Inferior parietal cortex (tissue), 1 donor: ENCODE results near the gene NAMPT.
"Not testable (repeated sequence)": the region's sequence is repeated elsewhere in the genome, so short reads cannot be mapped to it uniquely, and the experiment has no call there.

ENCODE experiments used
- DNase-seq: peaks from one replicate; pipeline ENCODE4 v3.0.0-alpha.2; 2016; ENCODE audit errors: extremely low spot score

NAMPT gene

GRCh38 chr7:106304568-106304967 is 19.8 kb upstream of the NAMPT start:
- no peak for DNase-seq

- not testable (repeated sequence) for DNase-seq
Observed at GRCh38 chr7:106298631-106299030, 13.8 kb upstream of the NAMPT start.

- DNase-seq, result not testable (repeated sequence)
Observed at GRCh38 chr7:106298155-106298554, 13.4 kb upstream of the NAMPT start.

- no peak for DNase-seq
Observed at GRCh38 chr7:106294334-106294733, 9.6 kb upstream of the NAMPT start.

DNA sequence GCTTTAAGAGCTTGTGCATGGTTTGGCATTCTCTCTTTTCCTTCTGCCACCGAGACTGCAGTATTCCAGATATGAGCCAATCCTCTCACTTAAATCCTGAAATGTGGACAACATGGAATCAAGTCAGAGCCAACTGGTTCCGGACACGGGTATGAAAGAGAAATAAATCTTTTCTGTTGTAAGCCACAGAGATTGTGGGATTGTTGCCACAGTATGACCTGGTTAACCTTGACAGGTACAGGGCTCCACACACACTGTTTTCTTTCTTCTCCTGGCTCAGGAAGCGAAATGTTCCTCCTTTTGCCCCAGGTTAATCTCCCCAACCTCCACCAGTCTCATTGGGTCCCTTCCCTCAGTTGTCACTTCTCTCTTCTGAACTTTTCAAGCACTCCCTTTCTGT is 6.5 kb upstream of the NAMPT start:
- DNase-seq, result no peak

GRCh38 chr7:106290319-106290718 is 5.5 kb upstream of the NAMPT start:
- DNase-seq, result no peak

DNA sequence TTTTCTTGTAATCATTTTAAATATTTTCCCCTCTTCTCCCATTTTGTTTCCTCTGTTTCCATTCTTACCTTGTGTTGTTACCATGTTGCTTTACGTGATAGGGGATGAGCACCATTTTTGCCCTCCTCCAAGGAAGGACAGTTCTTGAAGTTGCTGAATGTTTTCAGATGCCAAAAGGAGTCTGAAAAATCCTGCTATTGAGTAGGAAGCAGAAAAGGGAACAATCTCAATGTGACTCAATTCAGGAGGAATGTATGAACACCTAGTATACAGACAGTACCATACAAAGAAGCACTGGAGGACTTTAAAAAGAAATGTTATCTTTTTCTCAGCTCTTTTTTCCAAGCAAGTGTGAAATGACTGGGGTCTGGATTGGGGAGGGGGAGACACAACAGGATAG is 5.1 kb upstream of the NAMPT start:
- DNase-seq, result no peak

- DNase-seq, result no peak
Observed at GRCh38 chr7:106288263-106288662, 3.5 kb upstream of the NAMPT start.

DNA sequence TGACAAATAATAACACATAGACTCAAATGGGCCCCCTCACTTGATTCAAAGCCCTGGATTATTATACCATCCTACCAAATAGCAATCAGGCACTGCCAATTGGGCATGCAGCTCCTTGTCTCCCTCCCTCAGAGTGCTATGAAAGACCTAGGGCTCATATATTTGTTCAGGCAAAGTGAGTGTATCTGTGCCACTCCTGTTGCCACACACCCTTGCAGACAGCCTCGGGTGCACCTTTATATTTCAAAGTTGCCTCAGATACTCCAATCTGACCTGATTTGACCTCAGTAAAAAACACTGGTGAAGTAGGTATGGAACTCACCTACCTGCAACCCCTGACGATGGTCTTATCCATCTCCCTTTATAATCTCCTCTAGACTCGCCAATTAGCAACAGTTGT is 3.0 kb upstream of the NAMPT start:
- DNase-seq, result no peak

DNA sequence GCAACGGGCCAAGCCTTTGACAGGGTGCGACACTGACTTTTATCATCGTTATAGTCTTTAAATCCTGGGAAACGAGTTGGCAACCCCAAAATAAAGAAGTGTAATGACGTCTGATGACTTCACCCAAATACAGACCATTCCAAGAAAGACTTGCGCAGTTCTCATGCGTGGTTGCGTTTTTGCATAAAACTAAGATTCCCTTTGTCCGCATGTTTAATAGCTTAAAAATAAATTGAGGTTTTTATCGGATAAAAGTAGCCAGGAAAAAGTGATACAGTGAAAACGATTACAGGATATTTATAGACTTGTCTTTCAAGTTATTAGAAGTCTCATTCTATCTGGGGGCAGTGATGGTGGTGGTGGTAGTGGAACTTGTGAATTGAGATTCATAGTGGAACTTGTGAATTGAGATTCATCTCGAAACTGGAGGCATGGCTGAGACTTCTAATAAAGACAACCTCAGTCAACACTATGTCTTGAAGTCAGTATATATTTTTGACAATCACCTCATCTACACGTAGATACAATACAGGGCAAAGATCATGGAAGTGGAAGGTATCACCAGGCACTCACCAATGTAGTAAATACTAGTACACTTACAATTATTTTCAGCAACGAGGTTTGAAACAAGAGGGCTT is 1.2 kb upstream of the NAMPT start:
- DNase-seq, result peak; percentile 42

DNA sequence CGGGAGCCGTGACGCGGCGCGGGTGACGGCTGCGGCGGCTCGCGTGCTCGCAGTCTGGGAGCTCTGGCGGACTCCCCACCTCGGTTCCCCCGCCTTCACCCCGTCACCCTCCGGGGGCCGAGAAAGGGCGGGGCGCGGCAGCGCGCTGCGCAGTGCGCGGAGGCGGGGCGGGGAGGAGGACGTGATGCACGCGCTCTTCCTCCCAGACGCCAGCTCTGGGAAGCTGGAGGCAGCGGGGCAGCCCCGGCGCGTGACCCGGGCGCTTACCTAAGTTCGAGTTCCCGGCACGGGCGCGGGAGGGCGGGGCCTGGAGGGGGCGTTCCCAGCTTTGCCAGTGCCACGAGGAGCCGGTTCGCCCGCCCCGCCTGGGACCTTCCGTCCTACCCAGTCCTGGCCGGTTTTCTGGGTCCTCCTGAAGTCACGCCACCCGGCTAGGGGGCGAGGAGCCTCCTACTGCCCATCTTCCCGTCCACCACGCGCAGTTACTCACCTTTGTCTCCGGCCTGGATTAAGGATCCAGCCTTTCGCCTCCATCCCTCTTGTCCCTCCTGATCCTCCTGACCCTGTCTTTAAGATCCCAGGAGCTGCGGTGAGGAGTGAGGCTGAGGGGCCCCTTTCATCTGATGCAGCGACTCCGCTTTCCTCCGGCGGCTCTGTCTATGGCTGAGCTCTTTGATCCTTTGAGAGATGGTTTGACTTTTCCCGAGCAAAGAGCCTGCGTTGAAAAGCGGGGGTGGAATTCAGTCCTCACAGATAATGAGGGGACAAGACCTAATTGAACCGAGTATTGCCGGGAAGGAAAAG is 470 bp upstream of the NAMPT start:
- DNase-seq, result peak; percentile 96

DNA sequence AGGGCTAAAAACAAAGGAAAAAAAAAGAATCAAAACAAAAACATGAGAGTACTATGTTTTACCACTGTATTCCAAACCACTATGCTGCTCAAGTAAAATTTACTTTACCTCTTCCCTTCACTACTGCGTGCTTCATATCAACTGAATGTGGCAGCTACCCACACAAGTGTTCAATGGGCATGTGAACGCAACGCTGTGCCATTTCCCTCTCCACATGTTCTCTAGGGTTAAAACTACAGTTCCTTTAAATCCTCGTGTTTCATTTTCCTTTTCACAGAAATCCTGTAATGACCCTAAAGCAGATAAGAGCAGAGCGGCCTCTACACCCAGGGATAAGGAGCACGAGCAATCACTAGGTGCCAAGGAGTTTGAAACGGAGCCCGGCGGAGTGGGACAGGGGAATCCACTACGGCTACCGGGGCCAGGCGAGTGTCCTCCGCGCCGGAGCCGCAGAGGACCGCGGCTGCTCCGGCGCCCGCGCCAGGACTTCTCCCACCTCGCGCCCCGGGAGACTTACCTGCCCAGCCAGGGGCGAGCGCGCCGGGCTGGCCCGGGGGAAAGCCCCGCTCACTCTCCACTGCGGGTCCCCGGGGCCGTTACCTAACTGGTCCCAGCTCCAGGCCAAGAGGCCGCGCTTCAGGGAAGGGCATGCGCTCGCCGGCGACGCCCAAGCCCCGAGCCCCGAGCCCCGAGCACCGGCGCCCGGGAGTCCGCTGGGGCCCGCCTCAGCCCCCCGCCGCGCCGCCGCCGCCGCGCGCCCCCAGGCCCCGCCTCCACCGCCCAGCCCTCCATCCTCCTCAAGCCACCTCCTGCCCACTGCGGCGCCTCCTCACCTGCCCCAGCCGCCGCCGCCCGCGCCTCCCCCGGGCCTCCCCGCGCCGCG is 711 bp downstream of the NAMPT start:
- peak; percentile 63 for DNase-seq

- no peak for DNase-seq
Observed at GRCh38 chr7:106283501-106283830, 1.3 kb downstream of the NAMPT start.

- DNase-seq, result no peak
Observed at GRCh38 chr7:106282852-106283251, 1.9 kb downstream of the NAMPT start.

- no peak for DNase-seq
Observed at GRCh38 chr7:106282390-106282789, 2.4 kb downstream of the NAMPT start.

GRCh38 chr7:106281585-106282318 is 3.0 kb downstream of the NAMPT start:
- DNase-seq, result no peak

- DNase-seq, result no peak
Observed at GRCh38 chr7:106281127-106281526, 3.7 kb downstream of the NAMPT start.

- DNase-seq, result no peak
Observed at GRCh38 chr7:106279425-106280197, 5.2 kb downstream of the NAMPT start.

DNA sequence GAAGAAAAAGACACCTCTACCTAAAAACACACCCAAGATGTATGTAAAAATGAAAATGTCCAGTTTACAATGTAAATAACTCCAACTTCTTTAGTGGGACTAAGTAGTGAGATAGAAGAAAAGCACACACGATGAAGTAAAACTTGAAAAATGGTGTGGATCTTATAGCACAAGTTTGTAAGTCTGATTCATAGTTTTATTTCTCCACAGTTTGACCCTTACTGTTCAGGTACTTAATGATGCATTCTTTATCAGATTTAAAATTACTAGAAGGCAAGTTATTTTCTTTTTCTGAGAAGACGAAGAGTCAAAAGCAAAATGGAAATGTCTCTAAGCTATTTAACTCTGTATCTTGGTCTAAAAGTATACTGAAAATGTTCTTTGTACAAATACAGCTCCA is 6.1 kb downstream of the NAMPT start:
- DNase-seq, result no peak

GRCh38 chr7:106277976-106278375 is 6.8 kb downstream of the NAMPT start:
- DNase-seq, result no peak

DNA sequence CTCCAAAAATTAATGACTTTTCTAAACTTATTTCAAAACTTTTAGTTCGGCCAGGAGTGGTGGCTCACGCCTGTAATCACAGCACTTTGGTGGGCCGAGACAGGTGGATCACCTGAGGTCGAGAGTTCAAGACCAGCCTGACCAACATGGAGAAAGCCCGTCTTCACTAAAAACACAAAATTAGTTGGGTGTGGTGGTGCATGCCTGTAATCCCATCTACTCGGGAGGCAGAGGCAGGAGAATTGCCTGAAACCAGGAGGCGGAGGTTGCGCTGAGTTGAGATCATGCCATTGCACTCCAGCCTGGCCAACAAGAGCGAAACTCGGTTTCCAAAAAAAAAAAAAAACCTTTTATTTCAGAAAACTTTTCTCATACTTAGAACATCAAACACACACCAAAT is 8.3 kb downstream of the NAMPT start:
- DNase-seq, result no peak
